Measurements from ENCODE around the gene ATCAY. TPM values are rescaled to one million over a fixed set of nuclear protein-coding genes. Genes with fewer than 3 reads are reported as not detected.

ATCAY gene
- total RNA-seq, 3 donors from 2014 or later (not counting 1 experiment from before 2014, with no cell fraction given), result not detected

- WGBS (ENCODE audit: insufficient coverage), result 61% methylated on average over 12 of the region's 12 CpGs
Observed at GRCh38 chr19:3879656-3880055, 829 bp upstream of the ATCAY start.

DNA sequence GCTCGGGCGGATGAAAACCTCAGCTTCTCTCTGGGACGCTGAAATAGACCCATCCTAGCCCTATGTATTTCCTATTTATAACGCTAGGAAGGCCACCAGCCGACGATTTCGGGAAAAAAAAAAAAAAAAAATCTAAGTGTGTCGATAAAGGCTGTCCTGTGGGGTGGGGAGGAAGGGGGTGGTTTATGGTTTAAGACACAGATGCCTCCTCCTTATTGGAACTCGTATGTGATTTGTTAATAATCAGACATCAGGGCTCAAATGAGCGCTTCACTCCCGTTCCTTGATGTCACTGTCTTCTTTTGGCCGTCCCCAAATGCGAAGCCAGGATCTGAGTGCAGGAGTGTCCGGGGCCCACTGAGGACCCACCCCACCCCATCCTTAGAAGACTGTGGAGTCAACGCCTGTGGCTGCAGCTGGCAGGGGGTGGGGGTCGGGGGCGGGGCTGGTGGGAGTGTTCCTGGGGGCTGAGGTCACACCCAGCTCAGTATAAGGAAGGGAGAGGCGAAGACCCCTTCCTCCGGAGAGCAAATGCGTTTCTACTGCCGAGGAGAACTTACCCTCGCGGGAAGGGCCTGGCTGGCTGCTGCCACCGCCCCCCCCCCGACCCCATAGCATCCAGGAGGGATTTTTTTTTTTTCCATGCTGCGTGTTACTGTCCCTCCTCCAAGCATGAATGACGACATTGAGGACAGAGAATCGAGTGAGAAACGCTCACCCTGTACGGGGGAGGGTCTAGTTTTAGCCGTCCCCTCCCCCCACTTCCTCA lies 971 bp downstream of the ATCAY start:
- no peak overlapping the region for H3K27ac ChIP-seq (ENCODE audit: low read length)
- intact Hi-C loops (cut with micrococcal nuclease), result no loop called here
- peaks cover 0 to 20% of the 10 kb centered on the region in 2 donors for H3K27me3 Mint-ChIP-seq (ENCODE audit: low read depth in 2 of 2)

More at GRCh38 chr19:3879656-3880055, 829 bp upstream of the ATCAY start:
- no peak overlapping the region for H3K27ac ChIP-seq (ENCODE audit: low read length)
- TF ChIP-seq, protein P1, sequence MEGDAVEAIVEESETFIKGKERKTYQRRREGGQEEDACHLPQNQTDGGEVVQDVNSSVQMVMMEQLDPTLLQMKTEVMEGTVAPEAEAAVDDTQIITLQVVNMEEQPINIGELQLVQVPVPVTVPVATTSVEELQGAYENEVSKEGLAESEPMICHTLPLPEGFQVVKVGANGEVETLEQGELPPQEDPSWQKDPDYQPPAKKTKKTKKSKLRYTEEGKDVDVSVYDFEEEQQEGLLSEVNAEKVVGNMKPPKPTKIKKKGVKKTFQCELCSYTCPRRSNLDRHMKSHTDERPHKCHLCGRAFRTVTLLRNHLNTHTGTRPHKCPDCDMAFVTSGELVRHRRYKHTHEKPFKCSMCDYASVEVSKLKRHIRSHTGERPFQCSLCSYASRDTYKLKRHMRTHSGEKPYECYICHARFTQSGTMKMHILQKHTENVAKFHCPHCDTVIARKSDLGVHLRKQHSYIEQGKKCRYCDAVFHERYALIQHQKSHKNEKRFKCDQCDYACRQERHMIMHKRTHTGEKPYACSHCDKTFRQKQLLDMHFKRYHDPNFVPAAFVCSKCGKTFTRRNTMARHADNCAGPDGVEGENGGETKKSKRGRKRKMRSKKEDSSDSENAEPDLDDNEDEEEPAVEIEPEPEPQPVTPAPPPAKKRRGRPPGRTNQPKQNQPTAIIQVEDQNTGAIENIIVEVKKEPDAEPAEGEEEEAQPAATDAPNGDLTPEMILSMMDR (IDR thresholded peaks at IDR 0.05), result no peak
- no peaks in the 10 kb centered on the region for H3K36me3 ChIP-seq (ENCODE audit: control insufficient read depth, insufficient read depth, low read length)
- no peak overlapping the region for H3K4me3 ChIP-seq (ENCODE audit: low read length)
- intact Hi-C loops (cut with micrococcal nuclease), result no loop called here
- ATAC-seq (no peak), DNase-seq (no peak)
- Mint-ChIP-seq H3K27ac (no peak overlapping the region), H3K36me3 (no peaks in the 10 kb centered on the region), H3K4me1 (peaks cover 0 to 5% of the 10 kb centered on the region in 2 donors), H3K4me3 (no peak overlapping the region), H3K27me3 (ENCODE audit: low read depth in 2 of 2) (peaks cover 0 to 20% of the 10 kb centered on the region in 2 donors), H3K9me3 (no peaks in the 10 kb centered on the region)
- H3K27me3 ChIP-seq (ENCODE audit: control insufficient read depth, insufficient read depth, low read length), result peaks cover 36% of the 10 kb centered on the region
- no peaks in the 10 kb centered on the region for H3K9me3 ChIP-seq (ENCODE audit: control insufficient read depth, insufficient read depth, low read length)
- peaks cover 14% of the 10 kb centered on the region for H3K4me1 ChIP-seq (ENCODE audit: control insufficient read depth, insufficient read depth, low read length)

GRCh38 chr19:3882041-3882384 lies 1.5 kb downstream of the ATCAY start:
- no peaks in the 10 kb centered on the region for H3K9me3 Mint-ChIP-seq
- TF ChIP-seq, protein P1 (IDR thresholded peaks at IDR 0.05), result no peak
- no peak overlapping the region for H3K4me3 Mint-ChIP-seq
- H3K27ac ChIP-seq (ENCODE audit: low read length), result no peak overlapping the region
- H3K4me1 Mint-ChIP-seq, result peaks cover 0 to 5% of the 10 kb centered on the region in 2 donors
- DNase-seq (no peak), ATAC-seq (no peak)
- H3K27me3 Mint-ChIP-seq (ENCODE audit: low read depth in 2 of 2), result peaks cover 0 to 20% of the 10 kb centered on the region in 2 donors
- H3K9me3 ChIP-seq (ENCODE audit: control insufficient read depth, insufficient read depth, low read length), result no peaks in the 10 kb centered on the region
- peaks cover 36% of the 10 kb centered on the region for H3K27me3 ChIP-seq (ENCODE audit: control insufficient read depth, insufficient read depth, low read length)
- H3K4me1 ChIP-seq (ENCODE audit: control insufficient read depth, insufficient read depth, low read length), result peaks cover 14% of the 10 kb centered on the region
- H3K36me3 ChIP-seq (ENCODE audit: control insufficient read depth, insufficient read depth, low read length), result no peaks in the 10 kb centered on the region
- no peak overlapping the region for H3K4me3 ChIP-seq (ENCODE audit: low read length)
- no peaks in the 10 kb centered on the region for H3K36me3 Mint-ChIP-seq
- H3K27ac Mint-ChIP-seq, result no peak overlapping the region
- WGBS (ENCODE audit: insufficient coverage), result 32% methylated on average over 6 of the region's 6 CpGs
- intact Hi-C loops (cut with micrococcal nuclease), result no loop called here

More for the DNA sequence above, 971 bp downstream of the ATCAY start:
- TF ChIP-seq, protein P1 (IDR thresholded peaks at IDR 0.05), result no peak
- Histone ChIP-seq H3K4me1 (ENCODE audit: control insufficient read depth, insufficient read depth, low read length) (peaks cover 14% of the 10 kb centered on the region), H3K4me3 (ENCODE audit: low read length) (no peak overlapping the region), H3K9me3 (ENCODE audit: control insufficient read depth, insufficient read depth, low read length) (no peaks in the 10 kb centered on the region), H3K36me3 (ENCODE audit: control insufficient read depth, insufficient read depth, low read length) (no peaks in the 10 kb centered on the region), H3K27me3 (ENCODE audit: control insufficient read depth, insufficient read depth, low read length) (peaks cover 36% of the 10 kb centered on the region)
- ATAC-seq (no peak), DNase-seq (no peak)
- Mint-ChIP-seq H3K9me3 (no peaks in the 10 kb centered on the region), H3K4me3 (no peak overlapping the region), H3K4me1 (peaks cover 0 to 5% of the 10 kb centered on the region in 2 donors), H3K36me3 (no peaks in the 10 kb centered on the region), H3K27ac (no peak overlapping the region)
- WGBS (ENCODE audit: insufficient coverage), result 5% methylated on average over 28 of the region's 31 CpGs

GRCh38 chr19:3890591-3890990 lies 10.1 kb downstream of the ATCAY start:
- no peak for DNase-seq
- no peak overlapping the region for H3K4me3 Mint-ChIP-seq
- H3K27me3 Mint-ChIP-seq (ENCODE audit: low read depth in 2 of 2), result no peaks in the 10 kb centered on the region
- H3K9me3 Mint-ChIP-seq, result no peaks in the 10 kb centered on the region
- Histone ChIP-seq H3K9me3 (ENCODE audit: control insufficient read depth, insufficient read depth, low read length) (no peaks in the 10 kb centered on the region), H3K27ac (ENCODE audit: low read length) (no peak overlapping the region), H3K4me3 (ENCODE audit: low read length) (no peak overlapping the region), H3K36me3 (ENCODE audit: control insufficient read depth, insufficient read depth, low read length) (no peaks in the 10 kb centered on the region), H3K4me1 (ENCODE audit: control insufficient read depth, insufficient read depth, low read length) (no peaks in the 10 kb centered on the region), H3K27me3 (ENCODE audit: control insufficient read depth, insufficient read depth, low read length) (no peaks in the 10 kb centered on the region)
- WGBS (ENCODE audit: insufficient coverage), result 87% methylated on average over 17 of the region's 17 CpGs
- H3K36me3 Mint-ChIP-seq, result no peaks in the 10 kb centered on the region
- H3K4me1 Mint-ChIP-seq, result no peaks in the 10 kb centered on the region
- intact Hi-C loops (cut with micrococcal nuclease), result no loop called here
- no peak overlapping the region for H3K27ac Mint-ChIP-seq
- TF ChIP-seq, protein P1 (IDR thresholded peaks at IDR 0.05), result no peak
- no peak for ATAC-seq
